HL-60 (cell line): ENCODE data around the gene MYBPC3.
"Not testable (repeated sequence)": the region's sequence is repeated elsewhere in the genome, so short reads cannot be mapped to it uniquely, and the experiment has no call there.

Experiments
- DNase-seq, 2 experiments: peaks; one replicate each; pipeline ENCODE4 v3.0.0-alpha.2; 2010 to 2020; ENCODE audit warnings: low read depth in 1 of 2, low spot score in 1 of 2
- H3K27ac ChIP-seq: fragments of 250-450 bp; sonication (Bioruptor Pico); replicated peaks from 2 replicates; pipeline ENCODE4 v1.5.1; 2020; ENCODE audit warnings: mild to moderate bottlenecking, moderate library complexity
- H3K27me3 ChIP-seq: fragments of 250-450 bp; sonication (Bioruptor Pico); 2 replicates; pipeline ENCODE4 v1.5.1; 2021; ENCODE audit warnings: mild to moderate bottlenecking, moderate library complexity; ENCODE audit not compliant: insufficient read depth, poor library complexity, severe bottlenecking
- H3K4me3 ChIP-seq: replicated peaks from 2 replicates; pipeline ENCODE4 v1.5.1; 2011; ENCODE audit warnings: mild to moderate bottlenecking, control low read depth, low read length; ENCODE audit not compliant: insufficient read depth
- GABPA ChIP-seq: IDR thresholded peaks from 2 replicates; pipeline ENCODE4 v1.6.1; 2012; ENCODE audit warnings: low read depth
- POLR2AphosphoS5 ChIP-seq: IDR thresholded peaks from 2 replicates; pipeline ENCODE4 v1.6.1; 2012; ENCODE audit warnings: low read depth
- SPI1 ChIP-seq: IDR thresholded peaks from 2 replicates; pipeline ENCODE4 v1.6.1; 2012; ENCODE audit warnings: low read depth, mild to moderate bottlenecking, borderline replicate concordance
- TF ChIP-seq, protein P1 (sequence below): IDR thresholded peaks from 2 replicates; pipeline ENCODE4 v1.6.1; 2012; ENCODE audit warnings: low read depth; ENCODE audit not compliant: insufficient replicate concordance
- TF ChIP-seq, protein P2 (sequence below): IDR thresholded peaks from one replicate; pipeline ENCODE4 v1.5.1; 2011; ENCODE audit warnings: low read length, control low read depth, inconsistent platforms; ENCODE audit not compliant: insufficient read depth

Gene MYBPC3

GRCh38 chr11:47337229-47337924 lies 15.1 kb downstream of the MYBPC3 start:
- no peak for TF ChIP-seq SPI1
- TF ChIP-seq POLR2AphosphoS5: no peak
- TF ChIP-seq, protein P1, sequence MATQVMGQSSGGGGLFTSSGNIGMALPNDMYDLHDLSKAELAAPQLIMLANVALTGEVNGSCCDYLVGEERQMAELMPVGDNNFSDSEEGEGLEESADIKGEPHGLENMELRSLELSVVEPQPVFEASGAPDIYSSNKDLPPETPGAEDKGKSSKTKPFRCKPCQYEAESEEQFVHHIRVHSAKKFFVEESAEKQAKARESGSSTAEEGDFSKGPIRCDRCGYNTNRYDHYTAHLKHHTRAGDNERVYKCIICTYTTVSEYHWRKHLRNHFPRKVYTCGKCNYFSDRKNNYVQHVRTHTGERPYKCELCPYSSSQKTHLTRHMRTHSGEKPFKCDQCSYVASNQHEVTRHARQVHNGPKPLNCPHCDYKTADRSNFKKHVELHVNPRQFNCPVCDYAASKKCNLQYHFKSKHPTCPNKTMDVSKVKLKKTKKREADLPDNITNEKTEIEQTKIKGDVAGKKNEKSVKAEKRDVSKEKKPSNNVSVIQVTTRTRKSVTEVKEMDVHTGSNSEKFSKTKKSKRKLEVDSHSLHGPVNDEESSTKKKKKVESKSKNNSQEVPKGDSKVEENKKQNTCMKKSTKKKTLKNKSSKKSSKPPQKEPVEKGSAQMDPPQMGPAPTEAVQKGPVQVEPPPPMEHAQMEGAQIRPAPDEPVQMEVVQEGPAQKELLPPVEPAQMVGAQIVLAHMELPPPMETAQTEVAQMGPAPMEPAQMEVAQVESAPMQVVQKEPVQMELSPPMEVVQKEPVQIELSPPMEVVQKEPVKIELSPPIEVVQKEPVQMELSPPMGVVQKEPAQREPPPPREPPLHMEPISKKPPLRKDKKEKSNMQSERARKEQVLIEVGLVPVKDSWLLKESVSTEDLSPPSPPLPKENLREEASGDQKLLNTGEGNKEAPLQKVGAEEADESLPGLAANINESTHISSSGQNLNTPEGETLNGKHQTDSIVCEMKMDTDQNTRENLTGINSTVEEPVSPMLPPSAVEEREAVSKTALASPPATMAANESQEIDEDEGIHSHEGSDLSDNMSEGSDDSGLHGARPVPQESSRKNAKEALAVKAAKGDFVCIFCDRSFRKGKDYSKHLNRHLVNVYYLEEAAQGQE: no peak
- TF ChIP-seq, protein P2, sequence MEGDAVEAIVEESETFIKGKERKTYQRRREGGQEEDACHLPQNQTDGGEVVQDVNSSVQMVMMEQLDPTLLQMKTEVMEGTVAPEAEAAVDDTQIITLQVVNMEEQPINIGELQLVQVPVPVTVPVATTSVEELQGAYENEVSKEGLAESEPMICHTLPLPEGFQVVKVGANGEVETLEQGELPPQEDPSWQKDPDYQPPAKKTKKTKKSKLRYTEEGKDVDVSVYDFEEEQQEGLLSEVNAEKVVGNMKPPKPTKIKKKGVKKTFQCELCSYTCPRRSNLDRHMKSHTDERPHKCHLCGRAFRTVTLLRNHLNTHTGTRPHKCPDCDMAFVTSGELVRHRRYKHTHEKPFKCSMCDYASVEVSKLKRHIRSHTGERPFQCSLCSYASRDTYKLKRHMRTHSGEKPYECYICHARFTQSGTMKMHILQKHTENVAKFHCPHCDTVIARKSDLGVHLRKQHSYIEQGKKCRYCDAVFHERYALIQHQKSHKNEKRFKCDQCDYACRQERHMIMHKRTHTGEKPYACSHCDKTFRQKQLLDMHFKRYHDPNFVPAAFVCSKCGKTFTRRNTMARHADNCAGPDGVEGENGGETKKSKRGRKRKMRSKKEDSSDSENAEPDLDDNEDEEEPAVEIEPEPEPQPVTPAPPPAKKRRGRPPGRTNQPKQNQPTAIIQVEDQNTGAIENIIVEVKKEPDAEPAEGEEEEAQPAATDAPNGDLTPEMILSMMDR: no peak
- no peak for TF ChIP-seq GABPA
- DNase-seq: no peak
- no peak overlapping the region for H3K27ac ChIP-seq
- no peak overlapping the region for H3K4me3 ChIP-seq
- no peaks in the 10 kb centered on the region for H3K27me3 ChIP-seq

DNA sequence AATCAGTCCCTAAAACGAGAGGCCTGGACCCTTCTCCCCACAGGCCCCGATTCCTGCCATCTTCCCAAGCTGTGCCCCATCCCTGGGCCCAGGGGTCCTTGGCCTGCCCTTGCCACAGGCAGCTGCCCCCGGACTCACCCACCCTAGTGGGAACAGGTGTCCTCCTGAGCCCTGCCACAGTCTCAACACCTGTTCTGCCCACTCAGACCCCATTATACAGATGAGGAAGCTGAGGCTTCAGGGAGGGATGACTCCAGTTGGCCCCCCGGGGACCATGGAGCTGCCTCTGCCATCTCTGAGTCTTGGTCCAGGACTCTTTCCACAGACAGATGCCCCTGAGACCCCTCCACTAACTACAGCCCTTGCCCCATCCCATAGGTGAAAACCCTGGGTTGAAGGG lies 15.9 kb downstream of the MYBPC3 start:
- TF ChIP-seq, protein P2: no peak
- no peak for TF ChIP-seq GABPA
- TF ChIP-seq POLR2AphosphoS5: no peak
- TF ChIP-seq SPI1: no peak
- TF ChIP-seq, protein P1: no peak
- DNase-seq: no peak
- H3K27ac ChIP-seq: no peak overlapping the region
- H3K4me3 ChIP-seq: no peak overlapping the region
- no peaks in the 10 kb centered on the region for H3K27me3 ChIP-seq

DNA sequence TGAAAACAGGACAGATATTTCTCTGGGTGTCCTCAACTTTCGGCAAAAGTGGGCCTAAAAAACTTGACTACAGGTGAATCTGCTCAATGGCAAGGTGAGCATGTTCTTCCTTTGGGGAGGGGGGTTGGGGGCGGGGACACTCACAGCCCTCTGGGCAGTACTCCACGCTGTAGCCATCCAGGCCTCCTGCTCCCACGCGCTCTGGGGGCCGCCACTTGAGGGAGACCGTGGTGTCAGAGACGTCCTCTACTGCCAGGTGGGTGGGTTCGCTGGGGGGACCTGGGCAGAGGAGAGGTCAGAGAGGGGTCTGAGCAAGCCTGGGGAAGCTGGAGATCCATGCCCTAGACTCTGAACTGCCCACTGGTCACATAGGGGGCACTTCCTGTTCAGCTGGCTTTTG lies 16.8 kb downstream of the MYBPC3 start:
- Histone ChIP-seq H3K27ac (no peak overlapping the region), H3K27me3 (no peaks in the 10 kb centered on the region)
- TF ChIP-seq GABPA (no peak), POLR2AphosphoS5 (no peak), SPI1 (no peak)
- TF ChIP-seq, protein P1: no peak

DNA sequence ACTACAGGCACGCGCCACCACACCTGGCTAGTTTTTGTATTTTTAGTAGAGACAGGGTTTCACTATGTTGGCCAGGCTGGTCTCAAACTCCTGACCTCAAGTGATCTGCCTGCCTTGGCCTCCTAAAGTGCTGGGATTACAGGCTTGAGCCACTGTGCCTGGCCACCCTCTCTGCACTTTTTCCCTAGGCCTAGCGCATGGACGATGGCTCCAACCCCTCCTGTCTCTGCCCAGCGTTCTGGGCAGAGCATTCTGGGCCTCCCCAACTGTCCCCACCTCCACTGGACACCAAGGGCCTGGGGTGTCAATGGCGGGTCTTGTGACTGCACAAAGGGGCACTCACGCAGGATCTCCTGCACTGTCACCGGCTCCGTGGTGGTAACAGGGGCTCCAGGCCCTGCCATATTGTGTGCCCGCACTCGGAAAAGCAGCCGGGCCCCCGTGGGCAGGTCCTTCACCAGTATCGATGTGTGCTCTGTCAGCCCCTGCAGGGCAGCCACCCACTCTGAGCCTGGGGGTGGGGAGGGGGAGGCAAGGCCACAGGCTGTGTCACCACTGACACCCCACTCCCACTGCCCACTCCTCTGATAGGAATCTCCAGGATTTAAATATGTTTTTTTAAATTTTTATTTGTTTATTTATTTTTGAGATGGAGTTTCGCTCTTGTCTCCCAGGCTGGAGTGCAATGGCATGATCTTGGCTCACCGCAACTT lies 17.6 kb downstream of the MYBPC3 start:
- not testable (repeated sequence) for H3K27me3 ChIP-seq, DNase-seq, H3K4me3 ChIP-seq, H3K27ac ChIP-seq

More for the DNA sequence above, 16.8 kb downstream of the MYBPC3 start:
- H3K4me3 ChIP-seq: no peak overlapping the region
- DNase-seq: no peak
